ENCODE data around the gene DMXL1.

The DMXL1 gene

DNA sequence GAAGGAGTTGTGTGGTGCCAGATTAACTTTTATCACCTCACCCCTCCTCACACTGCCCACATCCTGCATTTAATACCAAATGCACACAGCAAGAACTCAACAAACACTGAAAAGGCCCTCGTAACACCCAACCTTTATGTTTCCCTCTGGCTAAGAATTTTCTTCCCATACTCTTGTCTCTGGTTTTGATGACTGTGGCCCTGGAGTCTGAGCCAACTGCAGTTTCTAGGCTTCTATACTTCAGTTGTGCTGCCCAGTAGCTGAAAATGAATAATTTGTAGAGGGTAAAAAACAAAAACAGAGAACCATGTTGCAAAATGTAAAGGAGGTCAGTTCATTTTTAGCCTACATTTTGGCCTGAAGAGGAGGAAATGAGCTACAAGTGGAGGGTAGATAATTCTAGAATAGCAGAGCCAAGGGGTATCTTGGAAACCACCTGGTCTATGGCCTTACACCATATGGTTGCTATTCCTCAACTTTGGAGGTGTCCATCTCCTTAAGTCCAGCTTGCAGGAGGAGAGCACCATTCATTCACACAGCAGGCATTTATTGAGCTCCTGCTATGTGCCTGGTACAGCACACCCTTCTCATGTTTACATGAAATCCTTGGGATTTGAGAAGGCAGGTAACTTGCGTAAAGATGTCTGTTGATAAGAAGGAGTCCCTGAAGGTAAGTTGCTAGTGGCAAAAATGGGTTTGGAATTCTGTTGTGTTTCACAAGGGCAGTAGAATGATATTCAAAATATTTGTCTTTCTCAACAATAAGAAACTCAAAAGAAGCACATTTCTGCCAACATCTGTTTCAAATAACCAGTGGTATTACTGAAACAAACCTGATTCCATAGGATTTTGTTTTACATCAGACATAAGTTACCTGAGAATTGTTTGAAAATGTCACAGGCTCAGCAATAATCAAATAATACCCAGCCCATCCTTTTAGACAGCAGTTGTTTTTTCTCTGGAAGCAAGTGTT lies 201.2 kb downstream of the DMXL1 start:
- CTCF ChIA-PET = interaction anchor here (1.0 to 1.6 kb wide), 6 partner anchors 18 to 284 kb away, joined by 3 to 4 read pairs (median 3); partner anchors contain the start of gene DTWD2
- Histone ChIP-seq H3K27ac (ENCODE audit: extremely low read depth, low read depth, low read length) (no peak overlapping the region; the same call in 1 of the 2 replicates), H3K9me3 (ENCODE audit: control insufficient read depth, insufficient read depth, low read depth, low read length) (no peaks in the 10 kb centered on the region), H3K4me3 (ENCODE audit: low read depth, low read length) (no peak overlapping the region), H3K36me3 (ENCODE audit: control insufficient read depth in 2 of 2, insufficient read depth in 1 of 2, low read length in 2 of 2) (no peaks in the 10 kb centered on the region), H3K4me1 (ENCODE audit: control insufficient read depth, insufficient read depth, low read length) (peaks cover 45% of the 10 kb centered on the region)
- no peak for TF ChIP-seq ZFP3 (tag by site-specific recombination; IDR thresholded peaks at IDR 0.05; ENCODE audit: low read depth)
- TF ChIP-seq ZNF548 (tag by site-specific recombination; IDR thresholded peaks at IDR 0.05) = no peak
- no peak for TF ChIP-seq ZNF132 (tag by site-specific recombination; IDR thresholded peaks at IDR 0.05; ENCODE audit: borderline replicate concordance)
- TF ChIP-seq ZSCAN4 (tag by site-specific recombination; IDR thresholded peaks at IDR 0.05) = no peak
- peak; percentile 78 for TF ChIP-seq FEZF1 (tag by site-specific recombination; IDR thresholded peaks at IDR 0.05)
- no peak for TF ChIP-seq YY2 (tag by site-specific recombination; IDR thresholded peaks at IDR 0.05)
- TF ChIP-seq PBX3 (CRISPR knock-in tag; IDR thresholded peaks at IDR 0.05) = no peak
- TF ChIP-seq HOXC10 (CRISPR knock-in tag; IDR thresholded peaks at IDR 0.05) = no peak
- 0 out of 2 replicates have a peak, but pooled peaks have one; percentile 14 for TF ChIP-seq SCRT2 (tag by site-specific recombination; IDR thresholded peaks at IDR 0.05)
- no peak for TF ChIP-seq KLF16 (tag by site-specific recombination; IDR thresholded peaks at IDR 0.05)
- TF ChIP-seq IKZF3 (tag by site-specific recombination; IDR thresholded peaks at IDR 0.05) = no peak
- no peak for TF ChIP-seq ZNF26 (tag by site-specific recombination; IDR thresholded peaks at IDR 0.05)
- peak; percentile 54 for TF ChIP-seq ZNF664 (tag by site-specific recombination; IDR thresholded peaks at IDR 0.05)
- no peak for TF ChIP-seq ZNF184 (tag by site-specific recombination; IDR thresholded peaks at IDR 0.05)
- TF ChIP-seq ZBTB48 (tag by site-specific recombination; IDR thresholded peaks at IDR 0.05) = no peak
- TF ChIP-seq ZNF155 (tag by site-specific recombination; IDR thresholded peaks at IDR 0.05) = no peak
- TF ChIP-seq ZNF677 (tag by site-specific recombination; IDR thresholded peaks at IDR 0.05) = no peak
- no peak for TF ChIP-seq ZNF23 (tag by site-specific recombination; IDR thresholded peaks at IDR 0.05; ENCODE audit: borderline replicate concordance)
- TF ChIP-seq ZNF549 (tag by site-specific recombination; IDR thresholded peaks at IDR 0.05) = peak; percentile 99
- no peak for TF ChIP-seq OSR2 (tag by site-specific recombination; IDR thresholded peaks at IDR 0.05)
- TF ChIP-seq ZNF19 (tag by site-specific recombination; IDR thresholded peaks at IDR 0.05; ENCODE audit: low read depth) = no peak
- no peak for TF ChIP-seq ZNF335 (tag by site-specific recombination; conservative IDR thresholded peaks at IDR 0.05)
- TF ChIP-seq ZNF785 (tag by site-specific recombination; IDR thresholded peaks at IDR 0.05) = no peak
- TF ChIP-seq PRDM4 (tag by site-specific recombination; IDR thresholded peaks at IDR 0.05) = peak; percentile 80
- TF ChIP-seq SCRT1 (tag by site-specific recombination; IDR thresholded peaks at IDR 0.05; ENCODE audit: borderline replicate concordance) = no peak
- no peak for TF ChIP-seq EGR2 (tag by site-specific recombination; IDR thresholded peaks at IDR 0.05; ENCODE audit: low read depth)
- POLR2A ChIA-PET = interaction anchor here (0.9 to 1.3 kb wide), 2 partner anchors 52 to 201 kb away, joined by 3 read pairs; partner anchors contain the start of gene DMXL1

Measured in HEK293 (cell line).